ENCODE results near the gene DOCK3. TPM values are rescaled to one million over a fixed set of nuclear protein-coding genes. Genes with fewer than 3 reads are reported as not detected.

DOCK3 gene
- total and polyA plus RNA-seq, 2 of the 4 experiments (the other 2 are of a cell fraction) = under 0.01 to 0.12 TPM

- TF ChIP-seq USF2 (IDR thresholded peaks at IDR 0.05; ENCODE audit: low read depth, low read length) = no peak
These were observed 176.1 kb downstream of the DOCK3 start (continued) for GRCh38 chr3:50850639-50851511.

- Histone ChIP-seq H4K91ac (ENCODE audit: insufficient read depth, low read depth, low read length) (no peak overlapping the region), H3K18ac (ENCODE audit: low read depth, low read length) (no peak overlapping the region), H3K27me3 (ENCODE audit: control insufficient read depth, insufficient read depth, low read length) (no peaks in the 10 kb centered on the region), H2BK120ac (ENCODE audit: low read depth, low read length) (no peak overlapping the region), H3K27ac (ENCODE audit: insufficient read depth, low read length) (no peak overlapping the region), H3K4me3 (ENCODE audit: insufficient read depth, low read depth, low read length) (no peak overlapping the region), H4K5ac (ENCODE audit: low read depth, low read length) (no peak overlapping the region), H3K36me3 (ENCODE audit: control insufficient read depth, insufficient read depth, low read length) (no peaks in the 10 kb centered on the region), H3K4me1 (ENCODE audit: control insufficient read depth, insufficient read depth, low read length) (no peaks in the 10 kb centered on the region), H3K79me1 (ENCODE audit: low read depth in 1 of 2, low read length in 2 of 2) (no peaks in the 10 kb centered on the region), H2BK20ac (ENCODE audit: low read depth, low read length) (no peak overlapping the region), H3K56ac (ENCODE audit: extremely low read depth, insufficient read depth, low read length) (no peak overlapping the region), H2AK9ac (replicated peaks; ENCODE audit: low read depth, low read length, poor library complexity) (no peak overlapping the region), H3K9ac (ENCODE audit: low read depth, low read length) (no peak overlapping the region), H2BK15ac (ENCODE audit: low read depth, low read length) (no peak overlapping the region), H2AFZ (replicated peaks; ENCODE audit: low read length, poor library complexity) (no peak overlapping the region), H2BK5ac (ENCODE audit: low read depth, low read length, poor library complexity, severe bottlenecking) (no peak overlapping the region), H3K14ac (replicated peaks; ENCODE audit: low read depth, low read length) (no peak overlapping the region), H4K20me1 (ENCODE audit: insufficient read depth, low read length) (no peaks in the 10 kb centered on the region), H3K9me3 (ENCODE audit: control insufficient read depth, insufficient read depth, low read length) (peaks cover 7% of the 10 kb centered on the region; the same call in 1 of the 2 replicates), H3K4ac (ENCODE audit: low read depth, low read length) (no peak overlapping the region), H2AK5ac (ENCODE audit: low read depth, low read length) (no peak overlapping the region), H3K9me1 (ENCODE audit: insufficient read depth, low read length) (no peaks in the 10 kb centered on the region), H3K4me2 (ENCODE audit: low read depth, low read length) (no peak overlapping the region), H3K23ac (ENCODE audit: low read depth, low read length) (no peak overlapping the region), H4K8ac (ENCODE audit: low read depth in 2 of 2, low read length in 2 of 2) (no peak overlapping the region)
- TF ChIP-seq SMC3 (IDR thresholded peaks at IDR 0.05; ENCODE audit: low read depth, low read length) (no peak), USF2 (IDR thresholded peaks at IDR 0.05; ENCODE audit: low read depth, low read length) (no peak), ELK1 (IDR thresholded peaks at IDR 0.05; ENCODE audit: borderline replicate concordance, low read depth, low read length) (no peak), CEBPB (IDR thresholded peaks at IDR 0.05; ENCODE audit: low read depth, low read length) (no peak), RAD21 (IDR thresholded peaks at IDR 0.05; ENCODE audit: low read length) (no peak), BHLHE40 (IDR thresholded peaks at IDR 0.05; ENCODE audit: low read depth, low read length) (no peak)
- WGBS, 2 experiments (ENCODE audit: extremely low coverage in 2 of 2, insufficient read length in 1 of 2) = no CpG with 5 or more reads among the region's 4 CpGs
- in situ Hi-C loops (cut with MboI; ENCODE audit: low sequenced_read_pairs) (no loop called here), intact Hi-C loops (cut with micrococcal nuclease) (no loop called here), dilution Hi-C loops (cut with HindIII; ENCODE audit: low sequenced_read_pairs, unreplicated experiment) (no loop called here)
- CTCF ChIA-PET = no interaction called here
- DNase-seq = no peak
- no peak for ATAC-seq (ENCODE audit: low read depth)
- POLR2A ChIA-PET (ENCODE audit: unreplicated experiment) = no interaction called here
- no TSS peak for BruUV-seq (replicated peaks)
These were observed 179.2 kb downstream of the DOCK3 start for GRCh38 chr3:50853936-50854335.

All from IMR-90 (cell line).